GM18867 (cell line): ENCODE results near the gene GOLGB1.

Experiments
- ATAC-seq: cut with Tn5 transposase; IDR thresholded peaks from one replicate; pipeline ENCODE4 v1.9.1; 2021; ENCODE audit warnings: mild to moderate bottlenecking, moderate library complexity; ENCODE audit not compliant: unreplicated experiment

Gene GOLGB1

GRCh38 chr3:121645054-121645453 is 104.5 kb downstream of the GOLGB1 start:
- no peak for ATAC-seq

GRCh38 chr3:121642601-121643314 is 106.8 kb downstream of the GOLGB1 start:
- ATAC-seq: no peak

- ATAC-seq: no peak
Observed at GRCh38 chr3:121641127-121641526, 108.4 kb downstream of the GOLGB1 start.

- no peak for ATAC-seq
Observed at GRCh38 chr3:121637922-121638321, 111.6 kb downstream of the GOLGB1 start.

GRCh38 chr3:121630355-121630754 is 119.2 kb downstream of the GOLGB1 start:
- ATAC-seq: no peak

GRCh38 chr3:121629601-121630000 is 119.9 kb downstream of the GOLGB1 start:
- no peak for ATAC-seq

- no peak for ATAC-seq
Observed at GRCh38 chr3:121627622-121628021, 121.9 kb downstream of the GOLGB1 start.

- no peak for ATAC-seq
Observed at GRCh38 chr3:121627211-121627610, 122.3 kb downstream of the GOLGB1 start.

GRCh38 chr3:121626495-121626894 is 123.0 kb downstream of the GOLGB1 start:
- ATAC-seq: no peak

- ATAC-seq: no peak
Observed at GRCh38 chr3:121624147-121624899, 125.2 kb downstream of the GOLGB1 start.

- no peak for ATAC-seq
Observed at GRCh38 chr3:121621491-121621890, 128.1 kb downstream of the GOLGB1 start.

GRCh38 chr3:121619691-121620090 is 129.8 kb downstream of the GOLGB1 start:
- no peak for ATAC-seq
